Measurements from ENCODE around the gene USPL1.

- TF ChIP-seq CTCF (IDR thresholded peaks at IDR 0.05) = no peak
- TF ChIP-seq POLR2A (IDR thresholded peaks at IDR 0.05) = no peak
Measured at GRCh38 chr13:30607908-30608307, 9.8 kb upstream of the USPL1 start.
